GM12864 (cell line): Measurements from ENCODE around the gene MCOLN3.

Experiments used
- DNase-seq: peaks from one replicate; pipeline ENCODE4 v3.0.0-alpha.2; 2011; ENCODE audit warnings: low read depth
- H3K4me3 ChIP-seq: 2 replicates; pipeline ENCODE4 v1.5.1; 2011; ENCODE audit warnings: mild to moderate bottlenecking, low read depth, low read length, control low read depth
- TF ChIP-seq, protein P1 (sequence below): IDR thresholded peaks from 2 replicates; pipeline ENCODE4 v1.5.1; 2011; ENCODE audit warnings: low read depth, mild to moderate bottlenecking, moderate library complexity, low read length, control low read depth, inconsistent platforms; ENCODE audit errors: missing control alignments

The MCOLN3 gene

DNA sequence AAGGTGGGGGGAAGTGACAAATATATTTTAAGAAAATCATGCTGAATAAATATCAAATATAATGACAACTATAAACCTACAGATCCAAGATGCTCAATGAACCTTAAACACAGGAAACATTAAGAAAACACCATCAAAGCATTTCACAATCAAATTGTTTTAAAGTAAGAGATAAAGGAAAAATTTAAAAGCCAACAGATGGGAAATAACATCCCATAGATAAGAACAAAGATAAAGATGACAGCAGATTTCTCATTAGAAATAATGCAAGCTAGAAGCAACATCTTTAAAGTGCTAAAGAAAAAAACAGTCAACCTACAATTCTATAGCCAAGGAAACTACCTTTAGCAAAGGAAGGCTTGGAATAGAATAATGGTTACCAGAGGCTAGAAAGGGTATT is 17.8 kb downstream of the MCOLN3 start:
- no peak for DNase-seq
- TF ChIP-seq, protein P1, sequence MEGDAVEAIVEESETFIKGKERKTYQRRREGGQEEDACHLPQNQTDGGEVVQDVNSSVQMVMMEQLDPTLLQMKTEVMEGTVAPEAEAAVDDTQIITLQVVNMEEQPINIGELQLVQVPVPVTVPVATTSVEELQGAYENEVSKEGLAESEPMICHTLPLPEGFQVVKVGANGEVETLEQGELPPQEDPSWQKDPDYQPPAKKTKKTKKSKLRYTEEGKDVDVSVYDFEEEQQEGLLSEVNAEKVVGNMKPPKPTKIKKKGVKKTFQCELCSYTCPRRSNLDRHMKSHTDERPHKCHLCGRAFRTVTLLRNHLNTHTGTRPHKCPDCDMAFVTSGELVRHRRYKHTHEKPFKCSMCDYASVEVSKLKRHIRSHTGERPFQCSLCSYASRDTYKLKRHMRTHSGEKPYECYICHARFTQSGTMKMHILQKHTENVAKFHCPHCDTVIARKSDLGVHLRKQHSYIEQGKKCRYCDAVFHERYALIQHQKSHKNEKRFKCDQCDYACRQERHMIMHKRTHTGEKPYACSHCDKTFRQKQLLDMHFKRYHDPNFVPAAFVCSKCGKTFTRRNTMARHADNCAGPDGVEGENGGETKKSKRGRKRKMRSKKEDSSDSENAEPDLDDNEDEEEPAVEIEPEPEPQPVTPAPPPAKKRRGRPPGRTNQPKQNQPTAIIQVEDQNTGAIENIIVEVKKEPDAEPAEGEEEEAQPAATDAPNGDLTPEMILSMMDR, result no peak
- no peak overlapping the region for H3K4me3 ChIP-seq

DNA sequence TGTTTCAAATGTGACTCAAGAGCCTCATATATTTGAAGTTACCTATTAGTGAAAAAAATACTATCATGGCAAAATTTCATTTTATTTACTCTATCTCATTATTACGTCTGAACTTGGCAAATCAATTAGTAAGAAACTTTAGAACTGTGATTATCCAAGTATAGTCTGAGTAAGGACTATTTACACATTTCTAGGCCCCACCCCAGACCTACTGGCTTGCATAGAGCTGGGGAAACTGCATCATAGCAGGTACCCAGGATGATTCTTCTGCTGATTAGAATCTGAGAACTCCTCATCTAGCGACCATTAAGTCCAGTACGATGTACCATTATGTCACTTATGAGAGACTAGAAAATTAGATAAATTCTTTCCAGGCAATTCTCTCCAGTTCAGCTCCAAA is 20.1 kb downstream of the MCOLN3 start:
- TF ChIP-seq, protein P1, result no peak
- H3K4me3 ChIP-seq, result no peak overlapping the region
- DNase-seq, result no peak

DNA sequence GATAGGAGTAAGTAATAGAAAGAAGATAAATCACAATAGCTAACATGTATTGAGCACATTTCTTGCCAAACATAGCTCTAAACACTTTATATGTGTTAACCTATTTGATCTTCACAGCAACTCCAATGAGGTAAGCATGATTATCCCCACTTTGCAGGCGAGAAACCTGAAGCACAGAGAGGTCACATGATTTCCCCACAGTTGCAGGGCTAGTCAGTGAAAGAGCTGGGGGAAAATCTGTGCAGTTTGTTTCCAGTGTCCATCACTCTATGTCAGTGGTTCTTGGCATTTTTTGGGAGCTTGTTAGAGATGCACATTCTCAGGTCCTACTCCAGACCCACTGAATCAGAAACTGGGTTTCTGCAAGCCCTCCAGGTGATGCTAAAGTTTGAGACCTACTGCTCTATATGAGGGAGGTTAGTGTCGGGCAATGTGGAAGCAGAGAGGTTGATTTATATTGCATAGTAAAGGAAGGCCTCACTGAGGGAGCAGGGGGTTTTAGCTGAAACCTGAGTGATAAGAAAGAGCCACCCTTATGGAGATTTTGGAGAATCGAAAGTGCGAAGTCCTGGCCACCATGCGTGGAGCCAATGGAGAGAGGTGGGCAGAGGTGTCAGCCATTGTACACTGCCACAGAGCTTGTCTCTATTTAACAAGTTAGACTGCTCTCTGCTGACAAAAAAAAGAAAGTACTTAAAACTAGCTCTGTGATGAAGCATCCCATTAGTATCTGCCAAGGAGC is 20.9 kb downstream of the MCOLN3 start:
- DNase-seq, result peak; percentile 13
- no peak overlapping the region; the same call in 1 of the 2 replicates for H3K4me3 ChIP-seq

DNA sequence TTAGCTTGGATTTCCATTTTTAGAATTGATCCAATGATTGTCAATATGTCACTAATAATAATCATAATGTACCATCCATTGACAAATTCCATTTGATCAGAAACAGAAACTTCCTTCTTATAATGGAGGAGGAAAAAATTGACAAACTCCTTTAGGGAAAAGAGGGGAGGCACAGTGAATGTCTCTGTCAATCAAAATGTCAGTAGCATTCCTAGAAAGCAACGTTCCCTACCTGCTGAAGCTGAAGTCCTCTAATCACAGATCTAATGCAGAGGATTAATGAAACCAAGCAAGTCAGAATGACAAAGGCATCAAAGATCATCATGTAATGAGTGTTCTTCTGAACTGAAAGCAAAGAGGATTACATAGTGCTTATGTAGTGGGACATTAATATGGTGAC is 22.4 kb downstream of the MCOLN3 start:
- DNase-seq, result no peak
- TF ChIP-seq, protein P1, result no peak

More for the DNA sequence above, 20.9 kb downstream of the MCOLN3 start:
- TF ChIP-seq, protein P1, result peak; percentile 22

DNA sequence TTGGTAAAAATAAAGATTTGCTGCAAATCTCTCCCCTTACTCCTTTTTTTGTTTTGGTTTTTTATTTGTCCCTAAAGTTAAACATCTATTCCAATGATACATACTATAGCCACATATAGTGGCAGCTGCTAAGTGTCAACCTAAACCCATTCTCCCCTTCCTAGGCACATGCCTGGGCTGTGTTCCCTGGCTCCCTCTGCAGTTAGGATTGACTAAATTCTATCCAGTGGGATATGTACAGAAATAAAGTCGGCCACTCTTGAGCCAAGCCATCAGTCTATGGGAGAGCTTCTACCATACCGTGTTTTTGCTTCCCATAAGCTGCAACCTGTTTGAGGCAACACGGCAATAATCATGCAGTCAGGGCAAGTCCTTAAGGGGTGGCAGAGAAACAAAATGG is 23.6 kb downstream of the MCOLN3 start:
- TF ChIP-seq, protein P1, result no peak
- no peak for DNase-seq
- H3K4me3 ChIP-seq, result no peak overlapping the region

More for the DNA sequence above, 22.4 kb downstream of the MCOLN3 start:
- no peak overlapping the region for H3K4me3 ChIP-seq

DNA sequence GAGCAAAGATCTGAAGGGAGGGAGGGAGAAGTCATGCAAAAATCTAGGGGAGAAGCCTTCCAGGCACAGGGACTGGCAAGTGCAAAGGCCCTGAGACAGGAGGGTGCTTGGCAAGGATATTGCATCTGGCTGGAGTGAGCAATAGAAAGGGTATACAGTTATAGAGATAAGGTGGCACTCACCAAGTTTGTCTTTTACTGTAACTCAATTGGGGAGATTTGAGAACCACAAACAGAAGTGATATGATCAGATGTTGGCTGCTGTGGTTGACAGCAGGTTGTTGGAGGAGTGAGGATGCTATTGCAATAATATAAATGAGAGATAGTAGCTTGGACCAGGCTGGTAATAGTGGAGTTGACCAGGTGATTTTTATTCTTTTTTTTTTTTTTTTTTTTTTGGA is 25.6 kb downstream of the MCOLN3 start:
- H3K4me3 ChIP-seq, result no peak overlapping the region
- TF ChIP-seq, protein P1, result no peak
- no peak for DNase-seq

DNA sequence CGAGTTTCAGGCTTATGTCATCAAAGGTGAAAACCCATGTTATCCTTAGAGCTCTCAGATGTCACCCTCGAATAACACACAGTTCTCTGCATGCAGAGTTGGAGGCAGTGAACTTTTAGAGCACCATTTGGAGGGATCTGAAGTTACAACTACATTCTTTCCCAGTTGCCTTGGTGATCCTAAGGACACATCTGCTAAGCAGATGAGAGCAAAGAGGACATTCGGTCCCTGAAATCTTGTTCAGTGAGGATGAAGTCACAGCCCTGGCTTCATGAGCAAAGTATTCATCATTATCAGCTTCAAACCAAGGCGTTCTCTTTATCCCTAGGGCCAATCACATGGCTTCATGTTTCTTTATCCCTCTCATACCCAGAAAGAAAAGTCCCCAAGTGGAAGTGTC is 28.3 kb downstream of the MCOLN3 start:
- no peak for DNase-seq
- no peak overlapping the region for H3K4me3 ChIP-seq
- TF ChIP-seq, protein P1, result no peak
